Mucosa of rectum (tissue), 2 donors: ENCODE data around the gene CDH13.

Experiments used
- H3K27ac ChIP-seq, 2 donors: one replicate each; pipeline ENCODE4 v1.7.0; 2013; ENCODE audit warnings: inconsistent platforms in 2 of 2, low read depth in 2 of 2, low read length in 2 of 2
- H3K27me3 ChIP-seq, 2 donors: one replicate each; pipeline ENCODE4 v1.7.0; 2013; ENCODE audit warnings: low read length in 2 of 2; ENCODE audit not compliant: control insufficient read depth in 2 of 2, insufficient read depth in 2 of 2
- H3K36me3 ChIP-seq, 2 donors: one replicate each; pipeline ENCODE4 v1.7.0; 2013; ENCODE audit warnings: low read length in 2 of 2; ENCODE audit not compliant: control insufficient read depth in 2 of 2, insufficient read depth in 2 of 2
- H3K4me1 ChIP-seq, 2 donors: one replicate each; pipeline ENCODE4 v1.7.0; 2013; ENCODE audit warnings: low read length in 2 of 2, mild to moderate bottlenecking in 1 of 2; ENCODE audit not compliant: control insufficient read depth in 2 of 2, insufficient read depth in 2 of 2
- H3K4me3 ChIP-seq, 2 donors: one replicate each; pipeline ENCODE4 v1.7.0; 2013; ENCODE audit warnings: low read length in 2 of 2
- H3K9ac ChIP-seq, 2 donors: one replicate each; pipeline ENCODE4 v1.7.0; 2013; ENCODE audit warnings: low read length in 2 of 2, low read depth in 1 of 2, mild to moderate bottlenecking in 1 of 2
- H3K9me3 ChIP-seq, 2 donors: one replicate each; pipeline ENCODE4 v1.7.0; 2013; ENCODE audit warnings: low read length in 2 of 2; ENCODE audit not compliant: control insufficient read depth in 2 of 2
- donor health status: healthy.
- donor health status: Normal muscosa, but diverticular disease.

The CDH13 gene

DNA sequence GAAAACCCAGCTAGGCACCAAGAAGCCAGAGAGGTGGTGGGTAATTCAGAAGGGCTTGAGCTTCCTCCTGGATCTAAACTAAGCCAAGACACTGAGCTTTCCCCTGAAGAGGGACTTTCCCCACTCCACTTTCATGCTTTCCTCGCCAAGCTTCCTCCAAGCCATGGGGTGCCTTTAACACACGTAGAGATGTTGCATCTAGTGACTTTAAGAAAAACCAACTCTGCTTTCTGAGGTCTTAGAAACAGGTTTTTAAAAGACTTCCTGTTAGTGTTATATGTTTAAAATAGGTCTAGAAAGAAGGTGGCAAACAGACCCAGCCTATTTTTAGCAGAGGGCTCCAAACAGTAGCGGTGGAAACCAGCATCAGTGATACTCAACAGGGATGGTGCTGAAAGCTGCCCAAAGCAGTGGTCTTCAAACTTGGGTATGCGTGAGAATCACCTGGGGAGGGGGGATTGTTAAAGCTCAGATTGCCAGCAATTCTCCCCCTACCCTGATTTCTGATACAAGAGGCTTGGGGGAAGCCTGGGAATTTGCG lies 585.6 kb downstream of the CDH13 start:
- Histone ChIP-seq H3K4me3 (no peak overlapping the region), H3K27ac (no peak overlapping the region), H3K36me3 (no peaks in the 10 kb centered on the region), H3K9ac (no peak overlapping the region), H3K4me1 (no peaks in the 10 kb centered on the region), H3K27me3 (no peaks in the 10 kb centered on the region), H3K9me3 (no peaks in the 10 kb centered on the region)

DNA sequence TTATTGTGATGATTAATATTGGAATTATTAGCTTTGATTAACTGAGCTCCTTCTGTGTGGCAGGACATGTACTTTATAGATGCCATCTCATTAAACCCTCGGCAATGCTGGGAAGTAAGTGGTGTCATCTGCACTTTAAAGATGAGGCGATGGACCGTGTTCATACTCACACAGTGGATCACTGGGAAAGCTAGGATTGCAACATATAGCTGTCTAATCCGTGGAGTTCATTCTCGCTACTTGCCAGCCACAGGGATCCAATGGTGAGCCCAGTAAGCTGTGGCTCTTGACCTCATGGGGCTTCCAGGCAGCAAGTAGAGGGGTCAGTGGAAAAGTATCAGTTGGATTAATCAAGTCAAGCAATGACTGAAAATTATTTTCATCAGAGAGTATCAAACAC lies 587.9 kb downstream of the CDH13 start:
- Histone ChIP-seq H3K9me3 (no peaks in the 10 kb centered on the region), H3K4me3 (no peak overlapping the region), H3K9ac (no peak overlapping the region), H3K27me3 (no peaks in the 10 kb centered on the region), H3K27ac (no peak overlapping the region), H3K36me3 (no peaks in the 10 kb centered on the region), H3K4me1 (no peaks in the 10 kb centered on the region)

DNA sequence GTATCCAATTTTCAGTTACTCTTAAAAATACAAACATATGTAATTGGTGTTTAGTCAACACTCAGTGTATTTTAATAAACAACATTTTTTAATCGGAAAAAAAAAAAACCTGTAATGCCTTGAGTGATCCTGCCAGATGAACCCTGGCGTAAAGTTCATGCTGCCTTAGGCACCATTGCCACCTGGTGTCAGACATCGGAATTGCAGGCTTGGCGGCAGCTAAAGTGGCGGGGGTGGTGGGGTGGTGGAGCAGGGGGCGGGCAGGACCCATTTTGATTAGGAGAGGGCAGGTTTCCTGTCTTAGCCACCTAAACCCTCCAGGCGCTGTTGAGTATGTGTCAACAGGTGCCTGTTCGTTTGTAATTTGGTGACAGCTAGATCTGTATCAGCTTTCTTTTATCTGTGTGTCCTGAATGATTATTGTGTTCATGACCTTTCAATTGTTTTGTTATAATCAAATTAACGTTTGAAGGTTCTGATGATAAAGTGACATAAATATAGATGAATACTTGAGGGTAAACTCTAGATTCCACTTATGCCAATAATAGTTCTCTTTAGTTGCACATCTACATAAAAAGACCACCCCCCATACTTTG lies 588.7 kb downstream of the CDH13 start:
- Histone ChIP-seq H3K27ac (no peak overlapping the region), H3K36me3 (no peaks in the 10 kb centered on the region), H3K9ac (no peak overlapping the region), H3K4me3 (no peak overlapping the region), H3K27me3 (no peaks in the 10 kb centered on the region), H3K9me3 (no peaks in the 10 kb centered on the region), H3K4me1 (no peaks in the 10 kb centered on the region)

DNA sequence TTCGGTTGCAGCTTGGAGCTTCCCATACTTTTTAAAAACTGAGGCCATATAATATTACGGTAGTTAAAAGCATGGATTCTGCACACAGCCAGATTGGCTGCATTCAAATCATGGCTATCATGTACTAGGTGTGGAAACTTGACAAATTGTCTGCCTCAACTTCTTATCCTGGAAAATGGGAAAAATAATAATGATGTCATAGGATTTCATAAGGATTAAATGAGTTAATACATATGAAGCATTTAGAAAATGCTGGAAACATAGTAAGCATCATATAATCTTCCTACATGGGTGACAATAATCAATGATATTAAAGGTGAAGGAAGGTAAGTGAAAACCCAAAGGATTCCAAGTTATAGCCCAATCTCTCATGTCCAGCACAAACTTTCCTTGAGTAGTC lies 592.5 kb downstream of the CDH13 start:
- no peaks in the 10 kb centered on the region for H3K27me3 ChIP-seq
- no peak overlapping the region for H3K4me3 ChIP-seq
- no peak overlapping the region for H3K27ac ChIP-seq
- no peak overlapping the region for H3K9ac ChIP-seq
- H3K36me3 ChIP-seq = no peaks in the 10 kb centered on the region
- no peaks in the 10 kb centered on the region for H3K9me3 ChIP-seq
- no peaks in the 10 kb centered on the region for H3K4me1 ChIP-seq

GRCh38 chr16:83220066-83220465 lies 593.3 kb downstream of the CDH13 start:
- no peaks in the 10 kb centered on the region for H3K9me3 ChIP-seq
- no peak overlapping the region for H3K4me3 ChIP-seq
- H3K27me3 ChIP-seq = no peaks in the 10 kb centered on the region
- H3K36me3 ChIP-seq = no peaks in the 10 kb centered on the region
- no peak overlapping the region for H3K27ac ChIP-seq
- H3K9ac ChIP-seq = no peak overlapping the region
- H3K4me1 ChIP-seq = no peaks in the 10 kb centered on the region

DNA sequence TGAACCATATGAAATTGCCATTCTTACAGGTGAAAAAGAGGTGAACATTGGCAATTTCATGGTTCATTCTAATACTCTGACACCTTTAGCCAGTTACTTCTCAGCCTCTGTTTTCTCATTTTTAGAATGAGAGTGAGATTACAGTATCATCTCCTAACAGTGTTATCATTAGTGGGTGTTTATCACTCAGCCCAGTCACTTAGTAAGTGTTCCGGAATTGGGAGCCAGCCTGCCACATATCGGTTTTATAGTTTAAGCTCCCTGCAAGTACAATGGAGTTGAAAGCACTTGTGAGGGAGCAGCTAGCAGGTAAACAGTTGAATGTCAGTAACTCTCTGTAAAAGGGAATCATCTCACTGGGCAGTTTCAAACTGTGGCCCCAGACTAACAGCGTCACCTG lies 597.9 kb downstream of the CDH13 start:
- Histone ChIP-seq H3K9ac (no peak overlapping the region), H3K4me1 (no peaks in the 10 kb centered on the region), H3K27me3 (no peaks in the 10 kb centered on the region), H3K27ac (no peak overlapping the region), H3K4me3 (no peak overlapping the region), H3K9me3 (no peaks in the 10 kb centered on the region), H3K36me3 (no peaks in the 10 kb centered on the region)

GRCh38 chr16:83227336-83227735 lies 600.6 kb downstream of the CDH13 start:
- Histone ChIP-seq H3K4me1 (no peaks in the 10 kb centered on the region), H3K27me3 (no peaks in the 10 kb centered on the region), H3K36me3 (no peaks in the 10 kb centered on the region), H3K9me3 (no peaks in the 10 kb centered on the region), H3K4me3 (no peak overlapping the region), H3K27ac (no peak overlapping the region), H3K9ac (no peak overlapping the region)

DNA sequence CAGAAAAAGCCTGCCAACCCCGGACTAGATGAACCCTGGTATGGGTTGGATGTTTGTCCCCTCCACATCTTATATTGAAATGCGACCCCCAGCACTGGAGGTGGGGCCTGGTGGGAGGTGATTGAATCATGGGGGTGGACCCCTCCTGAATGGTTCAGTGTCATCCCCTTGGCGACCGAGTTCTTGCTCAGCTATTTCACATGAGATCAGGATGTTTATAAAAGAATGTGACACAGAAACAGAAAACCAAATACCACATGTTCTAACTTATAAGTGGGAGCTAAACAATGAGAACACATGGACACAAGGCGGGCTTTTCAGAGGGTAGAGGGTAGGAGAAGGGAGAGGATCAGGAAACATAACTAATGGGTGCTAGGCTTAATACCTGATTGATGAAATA lies 605.0 kb downstream of the CDH13 start:
- Histone ChIP-seq H3K9ac (no peak overlapping the region), H3K27me3 (no peaks in the 10 kb centered on the region), H3K4me3 (no peak overlapping the region)

GRCh38 chr16:83233153-83233552 lies 606.4 kb downstream of the CDH13 start:
- Histone ChIP-seq H3K9ac (no peak overlapping the region), H3K4me1 (no peaks in the 10 kb centered on the region), H3K4me3 (no peak overlapping the region), H3K36me3 (no peaks in the 10 kb centered on the region), H3K9me3 (no peaks in the 10 kb centered on the region), H3K27me3 (no peaks in the 10 kb centered on the region), H3K27ac (no peak overlapping the region)

More for the DNA sequence above, 605.0 kb downstream of the CDH13 start:
- no peaks in the 10 kb centered on the region for H3K4me1 ChIP-seq
- no peaks in the 10 kb centered on the region for H3K36me3 ChIP-seq
- no peak overlapping the region for H3K27ac ChIP-seq
- no peaks in the 10 kb centered on the region for H3K9me3 ChIP-seq

GRCh38 chr16:83238949-83239691 lies 612.4 kb downstream of the CDH13 start:
- Histone ChIP-seq H3K9me3 (no peaks in the 10 kb centered on the region), H3K27ac (no peak overlapping the region), H3K27me3 (no peaks in the 10 kb centered on the region), H3K4me1 (no peaks in the 10 kb centered on the region), H3K9ac (no peak overlapping the region), H3K36me3 (no peaks in the 10 kb centered on the region), H3K4me3 (no peak overlapping the region)
